Measurements from ENCODE around the gene AGAP2. TPM values are rescaled to one million over a fixed set of nuclear protein-coding genes. Genes with fewer than 3 reads are reported as not detected.

The AGAP2 gene
- total RNA-seq, 1 experiment from 2014 or later: 2.0 TPM

DNA sequence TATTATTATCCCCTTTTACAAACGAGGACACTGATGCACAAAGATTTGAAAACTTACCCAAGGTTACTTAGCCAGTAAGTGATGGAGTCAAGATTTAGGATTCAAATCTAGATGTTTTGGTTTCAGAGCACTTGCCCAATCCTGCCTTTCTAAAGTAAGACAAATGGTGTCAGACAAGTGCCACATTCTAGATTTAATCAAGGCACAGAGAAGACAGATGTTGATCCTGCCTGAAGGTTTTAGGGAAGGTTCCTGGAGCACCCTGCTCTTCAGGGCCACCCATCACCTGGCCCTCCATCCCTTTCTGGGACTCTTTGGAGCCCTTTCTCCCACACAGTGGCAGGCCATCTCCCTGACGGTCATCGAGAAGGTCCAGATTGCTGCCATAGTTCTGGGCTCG, 19.2 kb upstream of the AGAP2 start:
- H3K27me3 Mint-ChIP-seq (ENCODE audit: low read depth): peaks cover 91% of the 10 kb centered on the region
- no peak for ATAC-seq
- no peak for DNase-seq (ENCODE audit: low spot score)
- H3K36me3 Mint-ChIP-seq: no peaks in the 10 kb centered on the region
- TF ChIP-seq JUN (CRISPR knock-in tag; IDR thresholded peaks at IDR 0.05) (no peak), CREB1 (CRISPR knock-in tag; IDR thresholded peaks at IDR 0.05) (no peak), IRF2 (CRISPR knock-in tag; IDR thresholded peaks at IDR 0.05; ENCODE audit: borderline replicate concordance, low read depth) (no peak), MLX (CRISPR knock-in tag; IDR thresholded peaks at IDR 0.05) (no peak)
- no peak overlapping the region for H3K27ac Mint-ChIP-seq
- CTCF ChIA-PET: interaction anchor here (1.4 to 2.4 kb wide), 4 partner anchors 9 to 35 kb away, joined by 3 to 80 read pairs (median 14); partner anchors contain the start of genes CYP27B1, EEF1AKMT3 and METTL1
- H3K4me1 Mint-ChIP-seq: peaks cover 30% of the 10 kb centered on the region
- no peak overlapping the region for H3K4me3 Mint-ChIP-seq
- no peaks in the 10 kb centered on the region for H3K9me3 Mint-ChIP-seq
- POLR2A ChIA-PET: no interaction called here

GRCh38 chr12:57756406-57757341, 18.1 kb upstream of the AGAP2 start:
- no peak overlapping the region for H3K27ac Mint-ChIP-seq
- H3K4me1 Mint-ChIP-seq: peaks cover 34% of the 10 kb centered on the region
- no peaks in the 10 kb centered on the region for H3K36me3 Mint-ChIP-seq
- H3K4me3 Mint-ChIP-seq: peak overlapping the region; percentile 72
- TF ChIP-seq NR3C1 (CRISPR knock-in tag; conservative IDR thresholded peaks at IDR 0.05; ENCODE audit: low read depth) (no peak), SMAD4 (CRISPR knock-in tag; IDR thresholded peaks at IDR 0.05) (no peak)
- TF ChIP-seq, protein P1, sequence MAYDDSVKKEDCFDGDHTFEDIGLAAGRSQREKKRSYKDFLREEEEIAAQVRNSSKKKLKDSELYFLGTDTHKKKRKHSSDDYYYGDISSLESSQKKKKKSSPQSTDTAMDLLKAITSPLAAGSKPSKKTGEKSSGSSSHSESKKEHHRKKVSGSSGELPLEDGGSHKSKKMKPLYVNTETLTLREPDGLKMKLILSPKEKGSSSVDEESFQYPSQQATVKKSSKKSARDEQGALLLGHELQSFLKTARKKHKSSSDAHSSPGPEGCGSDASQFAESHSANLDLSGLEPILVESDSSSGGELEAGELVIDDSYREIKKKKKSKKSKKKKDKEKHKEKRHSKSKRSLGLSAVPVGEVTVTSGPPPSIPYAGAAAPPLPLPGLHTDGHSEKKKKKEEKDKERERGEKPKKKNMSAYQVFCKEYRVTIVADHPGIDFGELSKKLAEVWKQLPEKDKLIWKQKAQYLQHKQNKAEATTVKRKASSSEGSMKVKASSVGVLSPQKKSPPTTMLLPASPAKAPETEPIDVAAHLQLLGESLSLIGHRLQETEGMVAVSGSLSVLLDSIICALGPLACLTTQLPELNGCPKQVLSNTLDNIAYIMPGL (CRISPR knock-in tag; IDR thresholded peaks at IDR 0.05): 0 out of 2 replicates have a peak, but pooled peaks have one; percentile 63
- TF ChIP-seq, protein P2, sequence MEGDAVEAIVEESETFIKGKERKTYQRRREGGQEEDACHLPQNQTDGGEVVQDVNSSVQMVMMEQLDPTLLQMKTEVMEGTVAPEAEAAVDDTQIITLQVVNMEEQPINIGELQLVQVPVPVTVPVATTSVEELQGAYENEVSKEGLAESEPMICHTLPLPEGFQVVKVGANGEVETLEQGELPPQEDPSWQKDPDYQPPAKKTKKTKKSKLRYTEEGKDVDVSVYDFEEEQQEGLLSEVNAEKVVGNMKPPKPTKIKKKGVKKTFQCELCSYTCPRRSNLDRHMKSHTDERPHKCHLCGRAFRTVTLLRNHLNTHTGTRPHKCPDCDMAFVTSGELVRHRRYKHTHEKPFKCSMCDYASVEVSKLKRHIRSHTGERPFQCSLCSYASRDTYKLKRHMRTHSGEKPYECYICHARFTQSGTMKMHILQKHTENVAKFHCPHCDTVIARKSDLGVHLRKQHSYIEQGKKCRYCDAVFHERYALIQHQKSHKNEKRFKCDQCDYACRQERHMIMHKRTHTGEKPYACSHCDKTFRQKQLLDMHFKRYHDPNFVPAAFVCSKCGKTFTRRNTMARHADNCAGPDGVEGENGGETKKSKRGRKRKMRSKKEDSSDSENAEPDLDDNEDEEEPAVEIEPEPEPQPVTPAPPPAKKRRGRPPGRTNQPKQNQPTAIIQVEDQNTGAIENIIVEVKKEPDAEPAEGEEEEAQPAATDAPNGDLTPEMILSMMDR (IDR thresholded peaks at IDR 0.05): peak; percentile 78
- DNase-seq (ENCODE audit: low spot score) (peak; percentile 85), ATAC-seq (peak; percentile 64)
- CTCF ChIA-PET: interaction anchor here (0.5 to 2.4 kb wide), 49 partner anchors 10 to 530 kb away, joined by 3 to 80 read pairs (median 5); partner anchors contain the start of genes AGAP2, ARHGEF25, ATP23 and AVIL
- no peaks in the 10 kb centered on the region for H3K9me3 Mint-ChIP-seq
- H3K27me3 Mint-ChIP-seq (ENCODE audit: low read depth): peaks cover 84% of the 10 kb centered on the region
- POLR2A ChIA-PET: interaction anchor here (0.7 to 1.3 kb wide), 2 partner anchors 9 to 12 kb away, joined by 4 to 7 read pairs; partner anchors contain the start of gene TSPAN31

DNA sequence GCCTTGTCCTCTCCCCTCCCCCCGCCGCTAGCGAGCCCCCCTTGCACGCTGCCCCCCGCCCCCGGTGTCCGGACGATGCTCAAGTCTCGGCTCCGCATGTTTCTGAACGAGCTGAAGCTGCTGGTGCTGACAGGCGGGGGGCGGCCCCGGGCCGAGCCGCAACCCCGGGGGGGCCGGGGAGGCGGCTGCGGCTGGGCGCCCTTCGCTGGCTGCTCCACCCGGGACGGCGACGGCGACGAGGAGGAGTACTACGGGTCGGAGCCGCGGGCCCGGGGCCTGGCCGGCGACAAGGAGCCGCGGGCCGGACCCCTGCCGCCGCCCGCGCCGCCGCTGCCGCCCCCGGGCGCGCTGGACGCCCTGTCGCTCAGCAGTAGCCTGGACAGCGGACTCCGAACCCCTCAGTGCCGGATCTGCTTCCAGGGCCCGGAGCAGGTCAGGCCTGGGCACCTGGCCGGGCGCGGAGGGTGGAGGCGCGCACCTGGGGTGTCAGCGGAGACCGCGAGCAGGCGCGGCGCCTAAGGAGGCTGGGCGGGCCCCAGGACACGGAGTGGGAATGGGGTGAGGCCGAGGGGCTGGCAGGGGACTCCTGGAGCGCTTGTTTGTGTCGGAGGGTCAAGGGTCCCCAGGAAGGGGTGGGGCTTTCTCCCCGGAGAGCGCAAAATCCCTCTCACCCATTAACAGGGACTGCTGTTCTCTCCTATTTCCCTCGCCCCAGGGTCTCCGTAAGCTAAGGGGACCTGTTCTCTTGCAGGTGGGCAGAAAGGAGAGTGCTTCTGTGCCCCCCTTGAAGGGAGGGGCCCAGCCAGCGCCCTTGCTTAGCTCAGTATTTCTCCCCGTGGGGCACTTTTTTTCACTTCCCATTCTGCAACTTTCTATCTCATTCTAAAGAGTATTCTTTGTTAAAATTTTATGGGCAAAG, 17.2 kb upstream of the AGAP2 start:
- POLR2A ChIA-PET: interaction anchor here (1.3 kb wide), 1 partner anchor 10 kb away, joined by 7 read pairs; no protein-coding TSS in a partner anchor
- H3K27me3 Mint-ChIP-seq (ENCODE audit: low read depth): peaks cover 74% of the 10 kb centered on the region
- no peak for ATAC-seq

DNA sequence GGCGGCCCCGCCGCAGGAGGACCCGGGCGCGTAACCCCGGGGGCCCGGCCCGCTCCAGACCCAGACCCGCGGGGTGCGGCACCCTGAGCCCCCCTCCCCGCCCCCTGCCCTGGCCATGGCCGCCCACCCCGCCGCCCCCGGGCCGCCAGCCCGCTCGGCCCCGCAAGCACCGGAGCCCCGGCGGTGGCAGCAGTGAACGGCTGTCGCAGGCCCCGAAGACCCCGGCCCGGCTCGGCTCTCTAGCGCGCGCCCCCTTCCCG, 16.6 kb upstream of the AGAP2 start:
- CTCF ChIA-PET: no interaction called here

More for the DNA sequence above, 17.2 kb upstream of the AGAP2 start:
- Mint-ChIP-seq H3K4me3 (peak overlapping the region; percentile 72), H3K4me1 (peaks cover 44% of the 10 kb centered on the region), H3K27ac (no peak overlapping the region), H3K9me3 (no peaks in the 10 kb centered on the region), H3K36me3 (peaks cover 9% of the 10 kb centered on the region)
- no peak for DNase-seq (ENCODE audit: low spot score)
- no peak for TF ChIP-seq ZNF317 (CRISPR knock-in tag; IDR thresholded peaks at IDR 0.05; ENCODE audit: borderline replicate concordance, low read depth)
- 0 out of 2 replicates have a peak, but pooled peaks have one; percentile 39 for TF ChIP-seq ZNF423 (CRISPR knock-in tag; IDR thresholded peaks at IDR 0.05)
- CTCF ChIA-PET: interaction anchor here (0.7 to 2.4 kb wide), 16 partner anchors 11 to 144 kb away, joined by 3 to 80 read pairs (median 6); partner anchors contain the start of genes AGAP2, ARHGEF25, AVIL and CYP27B1

More for the DNA sequence above, 16.6 kb upstream of the AGAP2 start:
- H3K4me3 Mint-ChIP-seq: no peak overlapping the region
- DNase-seq (ENCODE audit: low spot score) (no peak), ATAC-seq (no peak)
- no peak for TF ChIP-seq KAT7 (CRISPR knock-in tag; IDR thresholded peaks at IDR 0.05; ENCODE audit: borderline replicate concordance)
- no peak for TF ChIP-seq NFATC4 (CRISPR knock-in tag; IDR thresholded peaks at IDR 0.05)
- no peak for TF ChIP-seq HMGA2 (CRISPR knock-in tag; IDR thresholded peaks at IDR 0.05)
- TF ChIP-seq, protein P3, sequence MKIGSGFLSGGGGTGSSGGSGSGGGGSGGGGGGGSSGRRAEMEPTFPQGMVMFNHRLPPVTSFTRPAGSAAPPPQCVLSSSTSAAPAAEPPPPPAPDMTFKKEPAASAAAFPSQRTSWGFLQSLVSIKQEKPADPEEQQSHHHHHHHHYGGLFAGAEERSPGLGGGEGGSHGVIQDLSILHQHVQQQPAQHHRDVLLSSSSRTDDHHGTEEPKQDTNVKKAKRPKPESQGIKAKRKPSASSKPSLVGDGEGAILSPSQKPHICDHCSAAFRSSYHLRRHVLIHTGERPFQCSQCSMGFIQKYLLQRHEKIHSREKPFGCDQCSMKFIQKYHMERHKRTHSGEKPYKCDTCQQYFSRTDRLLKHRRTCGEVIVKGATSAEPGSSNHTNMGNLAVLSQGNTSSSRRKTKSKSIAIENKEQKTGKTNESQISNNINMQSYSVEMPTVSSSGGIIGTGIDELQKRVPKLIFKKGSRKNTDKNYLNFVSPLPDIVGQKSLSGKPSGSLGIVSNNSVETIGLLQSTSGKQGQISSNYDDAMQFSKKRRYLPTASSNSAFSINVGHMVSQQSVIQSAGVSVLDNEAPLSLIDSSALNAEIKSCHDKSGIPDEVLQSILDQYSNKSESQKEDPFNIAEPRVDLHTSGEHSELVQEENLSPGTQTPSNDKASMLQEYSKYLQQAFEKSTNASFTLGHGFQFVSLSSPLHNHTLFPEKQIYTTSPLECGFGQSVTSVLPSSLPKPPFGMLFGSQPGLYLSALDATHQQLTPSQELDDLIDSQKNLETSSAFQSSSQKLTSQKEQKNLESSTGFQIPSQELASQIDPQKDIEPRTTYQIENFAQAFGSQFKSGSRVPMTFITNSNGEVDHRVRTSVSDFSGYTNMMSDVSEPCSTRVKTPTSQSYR (CRISPR knock-in tag; IDR thresholded peaks at IDR 0.05): no peak
- TF ChIP-seq, protein P4, sequence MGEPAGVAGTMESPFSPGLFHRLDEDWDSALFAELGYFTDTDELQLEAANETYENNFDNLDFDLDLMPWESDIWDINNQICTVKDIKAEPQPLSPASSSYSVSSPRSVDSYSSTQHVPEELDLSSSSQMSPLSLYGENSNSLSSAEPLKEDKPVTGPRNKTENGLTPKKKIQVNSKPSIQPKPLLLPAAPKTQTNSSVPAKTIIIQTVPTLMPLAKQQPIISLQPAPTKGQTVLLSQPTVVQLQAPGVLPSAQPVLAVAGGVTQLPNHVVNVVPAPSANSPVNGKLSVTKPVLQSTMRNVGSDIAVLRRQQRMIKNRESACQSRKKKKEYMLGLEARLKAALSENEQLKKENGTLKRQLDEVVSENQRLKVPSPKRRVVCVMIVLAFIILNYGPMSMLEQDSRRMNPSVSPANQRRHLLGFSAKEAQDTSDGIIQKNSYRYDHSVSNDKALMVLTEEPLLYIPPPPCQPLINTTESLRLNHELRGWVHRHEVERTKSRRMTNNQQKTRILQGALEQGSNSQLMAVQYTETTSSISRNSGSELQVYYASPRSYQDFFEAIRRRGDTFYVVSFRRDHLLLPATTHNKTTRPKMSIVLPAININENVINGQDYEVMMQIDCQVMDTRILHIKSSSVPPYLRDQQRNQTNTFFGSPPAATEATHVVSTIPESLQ (CRISPR knock-in tag; IDR thresholded peaks at IDR 0.05): no peak
- no peak for TF ChIP-seq GTF2I (CRISPR knock-in tag; conservative IDR thresholded peaks at IDR 0.05)
- H3K36me3 Mint-ChIP-seq: peaks cover 15% of the 10 kb centered on the region
- no peak overlapping the region for H3K27ac Mint-ChIP-seq
- H3K4me1 Mint-ChIP-seq: peaks cover 48% of the 10 kb centered on the region
- POLR2A ChIA-PET: no interaction called here
- H3K27me3 Mint-ChIP-seq (ENCODE audit: low read depth): peaks cover 68% of the 10 kb centered on the region
- H3K9me3 Mint-ChIP-seq: no peaks in the 10 kb centered on the region
